NCI-H1048 (cell line): ENCODE data around the gene SLC7A10.
"Not testable (repeated sequence)": the region's sequence is repeated elsewhere in the genome, so short reads cannot be mapped to it uniquely, and the experiment has no call there.

ENCODE experiments used
- DNase-seq: peaks from one replicate; lab custom pipeline; 2025; lab: John Stamatoyannopoulos, UW

SLC7A10 gene

GRCh38 chr19:33238481-33239149, 13.0 kb upstream of the SLC7A10 start:
- no peak for DNase-seq

GRCh38 chr19:33236696-33237390, 11.2 kb upstream of the SLC7A10 start:
- no peak for DNase-seq

GRCh38 chr19:33235996-33236350, 10.3 kb upstream of the SLC7A10 start:
- DNase-seq, result no peak

- peak; percentile 50 for DNase-seq
Observed at GRCh38 chr19:33235269-33235995, 9.8 kb upstream of the SLC7A10 start.

GRCh38 chr19:33234736-33235135, 9.1 kb upstream of the SLC7A10 start:
- no peak for DNase-seq

DNA sequence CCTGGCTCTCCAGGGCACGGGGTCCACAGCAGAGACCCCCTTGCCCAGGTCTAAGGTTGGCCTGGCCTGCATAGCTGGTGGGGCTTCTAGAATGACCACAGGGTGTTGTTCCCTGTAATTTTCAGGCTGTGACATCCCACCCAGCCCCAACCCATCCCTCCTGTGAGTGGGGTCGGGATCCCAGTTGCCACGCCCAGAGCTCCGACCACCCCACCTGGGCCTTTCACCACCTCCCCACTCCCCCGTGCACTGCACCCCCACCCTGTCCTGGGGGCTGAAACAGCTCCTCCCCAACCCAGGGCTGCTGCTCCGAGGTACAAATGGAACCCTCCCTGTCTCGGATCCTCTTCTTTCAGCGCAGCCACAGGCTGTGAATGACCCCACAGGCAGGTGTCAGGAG, 8.4 kb upstream of the SLC7A10 start:
- DNase-seq, result no peak

DNA sequence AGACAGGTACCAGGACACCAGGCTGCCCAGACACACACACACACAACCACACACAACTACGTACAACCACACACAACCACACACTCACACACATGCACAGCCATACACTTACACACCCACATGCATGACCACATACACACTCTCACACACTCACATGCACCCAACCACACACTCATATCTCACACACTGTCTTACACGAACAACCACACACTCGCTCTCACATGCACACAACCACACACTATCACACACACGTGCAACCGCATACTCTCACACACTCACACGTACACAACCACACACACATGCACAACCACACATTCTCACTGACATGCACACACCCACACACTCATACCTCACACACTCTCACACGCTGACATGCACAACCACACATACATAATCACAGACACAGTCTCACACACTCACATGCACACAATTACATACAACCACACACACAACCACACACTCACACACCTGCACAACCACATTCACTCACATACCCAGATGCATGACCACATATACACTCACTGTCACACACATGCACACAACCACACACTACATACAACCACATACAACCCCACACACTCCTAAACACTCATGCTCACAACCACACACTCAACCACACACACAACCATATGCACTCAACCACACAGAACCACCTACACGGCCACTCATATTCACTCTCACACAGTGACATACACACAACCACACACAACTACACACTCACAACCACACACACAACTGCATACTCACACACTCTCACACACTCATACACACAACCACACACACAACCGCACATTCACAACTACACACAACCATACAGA, 7.6 kb upstream of the SLC7A10 start:
- DNase-seq, result no peak

GRCh38 chr19:33232656-33233055, 7.0 kb upstream of the SLC7A10 start:
- no peak for DNase-seq

GRCh38 chr19:33231511-33231910, 5.9 kb upstream of the SLC7A10 start:
- no peak for DNase-seq

DNA sequence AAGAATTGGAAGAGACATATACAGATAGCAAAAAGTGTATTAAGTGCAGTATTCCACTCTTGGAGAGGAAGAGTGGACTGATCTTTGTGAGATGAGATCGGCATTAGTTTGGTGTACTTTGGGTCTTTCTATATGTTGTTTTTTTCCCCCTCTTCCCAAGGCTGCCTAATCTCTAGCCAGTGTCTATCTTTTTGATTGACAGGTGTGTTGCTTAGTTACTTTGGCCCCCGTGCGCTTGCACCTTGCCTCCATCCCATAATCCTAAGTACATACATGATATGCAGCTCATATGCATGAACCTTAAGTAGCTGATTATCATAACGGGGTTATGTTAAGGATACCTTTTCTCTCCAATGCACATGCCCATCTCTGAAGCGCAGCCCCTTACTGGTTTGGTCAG, 4.3 kb upstream of the SLC7A10 start:
- DNase-seq, result no peak

DNA sequence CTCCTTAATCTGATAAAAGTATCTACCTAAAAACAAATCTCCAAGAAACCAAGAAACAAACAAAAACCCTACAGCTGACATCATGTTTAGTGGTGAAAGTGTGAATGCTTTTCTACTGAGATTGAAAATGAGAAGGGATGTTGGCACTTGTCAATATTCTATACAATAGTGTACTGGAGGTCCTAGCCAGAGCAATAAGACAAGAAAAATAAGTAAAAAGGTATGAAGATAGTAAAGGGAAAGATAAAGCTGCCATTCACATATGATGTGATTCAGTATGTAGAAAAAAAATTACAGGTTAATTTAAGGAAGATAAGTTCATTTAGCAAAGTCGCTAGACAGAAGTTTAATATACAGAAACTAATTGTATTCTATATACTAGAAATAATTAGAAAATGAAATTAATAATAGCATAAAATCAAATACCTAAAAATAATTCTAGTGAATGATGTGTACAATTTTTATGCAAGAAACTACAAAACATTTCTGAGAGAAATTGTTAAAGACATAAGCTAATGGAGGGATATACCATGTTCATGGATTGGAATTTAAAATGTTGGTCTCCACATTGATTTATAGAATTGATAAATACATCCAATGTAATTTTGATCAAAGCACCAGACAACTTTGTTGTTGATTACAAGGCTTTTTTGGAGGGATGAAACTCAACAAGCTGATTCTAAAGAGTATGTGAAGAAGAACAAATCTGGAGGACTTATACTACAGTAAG, 2.4 kb upstream of the SLC7A10 start:
- DNase-seq, result no peak

GRCh38 chr19:33227242-33227650, 1.6 kb upstream of the SLC7A10 start:
- DNase-seq, result no peak

DNA sequence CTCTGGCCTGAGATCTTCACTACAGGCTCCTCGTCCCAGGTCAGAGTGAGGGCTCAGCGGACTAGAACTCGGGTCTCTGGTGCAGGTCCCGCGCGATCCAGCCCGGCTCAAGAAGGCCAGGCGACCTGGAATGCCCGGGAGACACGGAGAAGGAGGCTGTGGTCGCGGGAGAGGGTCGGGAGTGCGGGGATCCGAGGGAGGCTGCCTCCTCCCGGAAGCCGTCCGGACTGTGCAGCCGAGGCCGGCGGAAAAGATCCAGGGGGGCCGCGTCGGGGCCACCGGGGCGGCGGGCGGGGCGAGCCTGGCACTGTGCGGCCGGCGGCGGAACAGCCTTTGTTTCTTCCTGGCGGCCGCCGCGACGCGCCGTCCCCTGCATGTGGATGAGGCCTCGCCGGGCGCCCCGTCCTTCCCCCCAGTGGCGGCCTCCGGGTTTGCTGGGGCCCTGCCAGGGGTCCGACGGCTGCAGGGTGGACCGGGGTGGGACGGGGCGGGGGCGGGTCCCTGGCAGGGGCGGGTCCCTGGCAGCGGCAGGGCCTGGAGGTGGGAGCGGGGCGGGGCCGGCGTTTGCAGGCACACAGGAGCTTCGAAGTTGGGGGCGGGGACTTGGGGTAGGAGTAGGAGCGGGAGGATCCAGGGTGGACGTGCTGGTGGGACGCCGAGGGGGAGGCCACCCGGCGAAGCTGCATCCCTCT, 1.0 kb upstream of the SLC7A10 start:
- DNase-seq, result no peak

DNA sequence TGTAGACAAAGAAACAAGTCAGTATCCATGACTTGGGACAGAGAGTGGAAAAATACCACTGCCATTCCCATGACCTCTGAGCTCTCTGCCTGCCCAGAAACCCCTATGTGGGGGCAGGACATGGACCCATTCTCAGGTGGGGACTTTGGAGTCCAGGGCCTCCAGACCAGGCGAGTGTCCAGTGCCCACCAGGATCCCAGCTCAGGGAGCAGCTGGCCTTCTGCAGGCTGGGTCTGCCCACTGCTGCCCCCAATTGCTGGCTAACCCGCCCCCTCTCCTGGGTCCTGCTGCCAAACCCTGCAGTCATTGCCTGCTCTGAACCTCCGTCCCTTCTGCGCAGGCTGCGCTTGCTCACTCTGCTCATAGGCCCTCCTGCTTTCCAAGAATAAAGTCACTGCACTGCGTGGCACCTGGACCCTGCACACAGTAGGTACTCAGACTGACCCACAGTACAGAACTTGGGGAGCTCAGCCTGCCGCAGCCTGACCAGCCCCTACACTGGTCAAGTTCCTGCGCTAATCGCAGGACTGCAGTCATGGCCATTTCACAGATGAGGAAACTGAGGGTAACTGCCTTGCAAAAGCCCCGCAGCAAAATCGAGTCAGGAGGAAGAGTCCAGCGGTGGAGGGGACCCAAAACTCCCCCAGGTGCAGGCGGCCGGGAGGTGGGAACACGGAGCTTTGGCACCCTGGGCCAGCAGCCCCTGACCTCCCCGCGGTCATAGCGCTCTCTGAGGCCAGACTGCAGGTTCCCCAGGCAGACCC, 774 bp downstream of the SLC7A10 start:
- no peak for DNase-seq

DNA sequence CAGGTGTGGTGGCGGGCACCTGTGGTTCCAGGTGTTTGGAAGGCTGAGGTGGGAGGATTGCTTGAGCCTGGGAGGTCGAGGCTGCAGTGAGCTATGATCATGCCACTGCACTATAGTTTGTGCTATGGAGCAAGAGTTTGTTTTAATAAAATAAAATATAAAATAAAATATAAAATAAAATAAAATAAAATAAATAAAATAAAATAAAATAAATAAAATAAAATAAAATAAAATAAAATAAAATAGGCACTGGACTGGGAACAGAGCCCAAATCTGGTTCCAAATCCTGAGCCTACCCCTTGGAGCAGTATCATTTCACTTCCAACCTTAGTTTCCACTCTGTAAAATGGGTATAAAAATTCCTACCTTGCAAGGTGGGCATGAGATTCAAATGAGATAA, 3.4 kb downstream of the SLC7A10 start:
- not testable (repeated sequence) for DNase-seq

DNA sequence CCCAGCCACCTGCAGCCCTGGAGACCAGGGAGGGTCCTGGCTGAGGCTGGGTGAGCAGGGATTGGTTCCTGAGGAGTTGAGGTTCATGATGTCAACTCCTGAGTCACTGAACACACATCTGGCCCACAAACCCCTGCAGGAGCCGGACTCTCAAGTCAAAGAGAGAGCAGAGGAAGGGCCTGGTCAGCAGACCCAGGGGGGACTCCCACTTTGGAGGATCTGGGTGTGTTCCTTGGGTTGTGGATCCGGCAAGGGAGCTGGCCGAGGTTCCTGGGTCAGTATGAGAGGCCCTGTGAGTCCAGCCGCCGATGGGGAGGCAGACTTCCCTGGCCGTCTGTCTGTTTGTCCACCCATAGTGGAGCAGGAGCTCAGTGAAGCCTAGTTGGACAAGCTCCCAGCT, 4.0 kb downstream of the SLC7A10 start:
- DNase-seq, result no peak

- DNase-seq, result no peak
Observed at GRCh38 chr19:33220735-33221134, 4.9 kb downstream of the SLC7A10 start.

- DNase-seq, result no peak
Observed at GRCh38 chr19:33220115-33220514, 5.5 kb downstream of the SLC7A10 start.

DNA sequence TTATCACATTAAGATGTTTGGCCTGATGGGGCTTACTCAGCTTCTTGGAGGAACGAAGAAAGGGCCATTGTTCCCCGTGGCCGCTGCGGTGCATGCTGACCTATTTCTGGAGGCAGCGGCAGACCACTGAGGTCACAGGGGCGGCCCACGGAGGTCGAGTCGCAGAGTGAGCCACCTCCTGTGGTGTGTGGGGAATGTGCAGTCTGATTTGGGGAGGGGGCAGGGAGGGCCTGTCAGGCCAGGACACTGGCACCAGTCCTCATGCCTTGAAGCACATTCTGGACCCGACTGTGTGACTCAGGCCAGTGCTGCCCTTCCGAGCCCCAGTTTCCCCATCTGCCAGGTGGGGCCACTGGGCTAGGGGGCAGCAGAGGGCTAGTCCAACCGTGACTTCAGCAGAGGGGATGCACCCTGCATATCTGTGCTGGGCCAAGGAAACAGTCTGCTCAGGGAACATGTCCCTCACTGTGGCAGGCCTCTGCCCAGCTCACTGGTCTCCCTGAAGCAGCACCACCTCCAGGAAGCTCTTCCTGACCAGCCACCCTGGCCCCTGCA, 6.3 kb downstream of the SLC7A10 start:
- DNase-seq, result no peak

DNA sequence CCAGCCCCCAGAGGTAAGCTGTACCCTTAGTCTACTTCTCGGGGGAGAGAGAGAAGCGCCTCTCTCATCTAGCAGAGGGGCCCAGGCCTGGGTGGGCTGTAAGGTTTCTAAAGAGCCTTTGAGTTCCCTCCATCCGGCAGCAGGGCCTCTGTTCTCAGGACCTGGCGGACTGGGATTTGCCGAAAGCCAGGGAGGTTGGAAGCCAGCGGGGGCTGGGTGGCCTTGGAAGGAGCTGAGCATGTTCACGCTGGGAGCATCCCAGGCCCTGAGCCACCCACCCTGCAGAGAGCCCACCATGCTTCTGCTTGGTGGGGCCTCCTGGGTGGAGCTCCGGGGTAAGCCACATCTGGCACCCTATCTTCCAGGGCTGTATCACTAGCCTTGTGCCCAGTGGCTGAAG, 7.8 kb downstream of the SLC7A10 start:
- DNase-seq, result no peak
